Amniotic stem cell (primary cell): Measurements from ENCODE around the gene HSD17B4.
"Not testable (repeated sequence)": the region's sequence is repeated elsewhere in the genome, so short reads cannot be mapped to it uniquely, and the experiment has no call there.

ENCODE experiments used
- DNase-seq: peaks from one replicate; lab custom pipeline; 2025; lab: John Stamatoyannopoulos, UW

Gene HSD17B4

GRCh38 chr5:119435436-119436132 is 16.7 kb upstream of the HSD17B4 start:
- DNase-seq = no peak

- not testable (repeated sequence) for DNase-seq
These were observed 14.3 kb upstream of the HSD17B4 start for GRCh38 chr5:119437785-119438586.

GRCh38 chr5:119438587-119438917 is 13.7 kb upstream of the HSD17B4 start:
- DNase-seq = not testable (repeated sequence)

GRCh38 chr5:119439140-119439631 is 13.1 kb upstream of the HSD17B4 start:
- no peak for DNase-seq

GRCh38 chr5:119439632-119440031 is 12.7 kb upstream of the HSD17B4 start:
- not testable (repeated sequence) for DNase-seq

- DNase-seq = not testable (repeated sequence)
These were observed 7.7 kb upstream of the HSD17B4 start for GRCh38 chr5:119444643-119445042.

- DNase-seq = no peak
These were observed 6.8 kb upstream of the HSD17B4 start for GRCh38 chr5:119445544-119445943.

- no peak for DNase-seq
These were observed 2.4 kb upstream of the HSD17B4 start for GRCh38 chr5:119449882-119450281.

GRCh38 chr5:119450627-119451026 is 1.7 kb upstream of the HSD17B4 start:
- DNase-seq = not testable (repeated sequence)

- DNase-seq = no peak
These were observed 736 bp upstream of the HSD17B4 start for GRCh38 chr5:119451561-119451960.

- no peak for DNase-seq
These were observed 281 bp upstream of the HSD17B4 start for GRCh38 chr5:119452060-119452372.

- DNase-seq = no peak
These were observed 710 bp downstream of the HSD17B4 start for GRCh38 chr5:119453040-119453373.

GRCh38 chr5:119454171-119454570 is 1.9 kb downstream of the HSD17B4 start:
- no peak for DNase-seq

- no peak for DNase-seq
These were observed 6.8 kb downstream of the HSD17B4 start for GRCh38 chr5:119458911-119459632.

- no peak for DNase-seq
These were observed 13.3 kb downstream of the HSD17B4 start for GRCh38 chr5:119465640-119466039.

GRCh38 chr5:119468286-119468685 is 16.0 kb downstream of the HSD17B4 start:
- DNase-seq = no peak

GRCh38 chr5:119470105-119470763 is 17.9 kb downstream of the HSD17B4 start:
- no peak for DNase-seq

GRCh38 chr5:119470851-119471451 is 18.7 kb downstream of the HSD17B4 start:
- no peak for DNase-seq

GRCh38 chr5:119473241-119473640 is 20.9 kb downstream of the HSD17B4 start:
- DNase-seq = no peak

- DNase-seq = no peak
These were observed 24.0 kb downstream of the HSD17B4 start for GRCh38 chr5:119476341-119476740.

- DNase-seq = no peak
These were observed 26.5 kb downstream of the HSD17B4 start for GRCh38 chr5:119478781-119479180.

GRCh38 chr5:119480629-119481028 is 28.3 kb downstream of the HSD17B4 start:
- not testable (repeated sequence) for DNase-seq
